Neural cell (in vitro differentiated cells): ENCODE measurements around the gene MYO7A. TPM values are rescaled to one million over a fixed set of nuclear protein-coding genes. Genes with fewer than 3 reads are reported as not detected.

ENCODE experiments used
- H2AFZ ChIP-seq: fragments of 200-600, 300-800 bp; sonication (generic), shearing (Covaris generic); 2 replicates; pipeline ENCODE4 v1.6.0; 2014; ENCODE audit warnings: low read depth, mild to moderate bottlenecking, antibody characterized with exemption, low read length, moderate library complexity
- H3F3A ChIP-seq: fragments of 200-600 bp; shearing (Covaris generic); 2 replicates; pipeline ENCODE4 v1.6.1; 2016; ENCODE audit warnings: mild to moderate bottlenecking, moderate library complexity, mixed read lengths, antibody characterized with exemption, low read length; ENCODE audit not compliant: insufficient read depth, poor library complexity, severe bottlenecking
- H3K27ac ChIP-seq: fragments of 200-600, 300-800 bp; sonication (generic), shearing (Covaris generic); 2 replicates; pipeline ENCODE4 v1.5.1; 2014; ENCODE audit warnings: mild to moderate bottlenecking, low read length, moderate library complexity
- H3K27me3 ChIP-seq: fragments of 300-800, 200-600 bp; sonication (generic), shearing (Covaris generic); 2 replicates; pipeline ENCODE4 v1.6.0; 2014; ENCODE audit warnings: mild to moderate bottlenecking, low read depth, low read length, moderate library complexity; ENCODE audit not compliant: insufficient read depth
- H3K36me3 ChIP-seq: fragments of 300-800, 200-600 bp; sonication (generic), shearing (Covaris generic); 2 replicates; pipeline ENCODE4 v1.5.1; 2014; ENCODE audit warnings: mild to moderate bottlenecking, antibody characterized with exemption, low read length, moderate library complexity; ENCODE audit not compliant: insufficient read depth
- H3K4me2 ChIP-seq: fragments of 300-800, 200-600 bp; sonication (generic), shearing (Covaris generic); 2 replicates; pipeline ENCODE4 v1.6.0; 2014; ENCODE audit warnings: mild to moderate bottlenecking, low read length
- H3K4me3 ChIP-seq: fragments of 300-800, 200-600 bp; sonication (generic), shearing (Covaris generic); 2 replicates; pipeline ENCODE4 v1.5.1; 2014; ENCODE audit warnings: mild to moderate bottlenecking, low read length, moderate library complexity
- H3K79me2 ChIP-seq: fragments of 200-600 bp; shearing (Covaris generic); replicated peaks from 2 replicates; pipeline ENCODE4 v1.6.0; 2014; ENCODE audit warnings: mild to moderate bottlenecking, low read length, moderate library complexity; ENCODE audit not compliant: insufficient read depth
- H3K9ac ChIP-seq: fragments of 300-800, 200-600 bp; sonication (generic), shearing (Covaris generic); 2 replicates; pipeline ENCODE4 v1.6.1; 2016; ENCODE audit warnings: mild to moderate bottlenecking, low read length, mixed read lengths
- H3K9me2 ChIP-seq: fragments of 200-600 bp; shearing (Covaris generic); 2 replicates; pipeline ENCODE4 v1.6.1; 2016; ENCODE audit warnings: mild to moderate bottlenecking, low read length, mixed read lengths; ENCODE audit not compliant: insufficient read depth
- H3K9me3 ChIP-seq: fragments of 200-600, 300-800 bp; sonication (generic), shearing (Covaris generic); 2 replicates; pipeline ENCODE4 v1.6.1; 2016; ENCODE audit warnings: mild to moderate bottlenecking, mixed run types, low read length, moderate library complexity, mixed read lengths
- H4K20me1 ChIP-seq: fragments of 200-600 bp; shearing (Covaris generic); 2 replicates; pipeline ENCODE4 v1.6.1; 2016; ENCODE audit warnings: mild to moderate bottlenecking, mixed run types; ENCODE audit not compliant: insufficient read depth
- EP300 ChIP-seq: fragments of 450-650 bp; conservative IDR thresholded peaks from 2 replicates; pipeline ENCODE4 v1.6.1; 2014; ENCODE audit warnings: antibody characterized with exemption, mild to moderate bottlenecking, moderate library complexity; ENCODE audit not compliant: poor library complexity, severe bottlenecking
- EZH2 ChIP-seq: fragments of 200-600, 300-800 bp; shearing (Covaris generic), sonication (generic); IDR thresholded peaks from 2 replicates; pipeline ENCODE4 v1.6.1; 2014; ENCODE audit warnings: antibody characterized with exemption, low read length, borderline replicate concordance, mild to moderate bottlenecking; ENCODE audit not compliant: insufficient read depth, poor library complexity, severe bottlenecking
- MXI1 ChIP-seq: fragments of 450-650 bp; conservative IDR thresholded peaks from 2 replicates; pipeline ENCODE4 v1.6.1; 2014; ENCODE audit warnings: antibody characterized with exemption, mild to moderate bottlenecking; ENCODE audit not compliant: poor library complexity, severe bottlenecking
- POLR2AphosphoS5 ChIP-seq: IDR thresholded peaks from 2 replicates; pipeline ENCODE4 v1.6.1; 2012
- RAD21 ChIP-seq: fragments of 450-650 bp; conservative IDR thresholded peaks from 2 replicates; pipeline ENCODE4 v1.6.1; 2014; ENCODE audit warnings: antibody characterized with exemption, mild to moderate bottlenecking, moderate library complexity
- REST ChIP-seq: IDR thresholded peaks from 2 replicates; pipeline ENCODE4 v1.6.1; 2012; ENCODE audit warnings: borderline replicate concordance
- SMC3 ChIP-seq: fragments of 450-650 bp; conservative IDR thresholded peaks from 2 replicates; pipeline ENCODE4 v1.6.1; 2014; ENCODE audit warnings: antibody characterized with exemption, mild to moderate bottlenecking, moderate library complexity; ENCODE audit not compliant: poor library complexity
- TAF1 ChIP-seq: IDR thresholded peaks from 2 replicates; pipeline ENCODE4 v1.6.1; 2012; ENCODE audit warnings: low read depth
- polyA plus RNA-seq: library from polyadenylated mRNA; depleted of rRNA; stranded (reverse); fragments of >200 nt; gene quantifications from 2 replicates; pipeline ENCODE4 v1.2.3, GENCODE V29; 2014
- TF ChIP-seq, protein P1 (sequence below): fragments of 450-650 bp; IDR thresholded peaks from 2 replicates; pipeline ENCODE4 v1.5.1; 2014; ENCODE audit warnings: antibody characterized with exemption, mild to moderate bottlenecking, moderate library complexity; ENCODE audit not compliant: poor library complexity, severe bottlenecking

Gene MYO7A
- polyA plus RNA-seq, 1 donor from 2014 or later: 0.61 TPM

GRCh38 chr11:77138106-77138649, 10.1 kb downstream of the MYO7A start:
- TF ChIP-seq TAF1 (no peak), RAD21 (no peak), SMC3 (no peak), POLR2AphosphoS5 (no peak), EZH2 (no peak), MXI1 (no peak), EP300 (no peak), REST (no peak)
- TF ChIP-seq, protein P1, sequence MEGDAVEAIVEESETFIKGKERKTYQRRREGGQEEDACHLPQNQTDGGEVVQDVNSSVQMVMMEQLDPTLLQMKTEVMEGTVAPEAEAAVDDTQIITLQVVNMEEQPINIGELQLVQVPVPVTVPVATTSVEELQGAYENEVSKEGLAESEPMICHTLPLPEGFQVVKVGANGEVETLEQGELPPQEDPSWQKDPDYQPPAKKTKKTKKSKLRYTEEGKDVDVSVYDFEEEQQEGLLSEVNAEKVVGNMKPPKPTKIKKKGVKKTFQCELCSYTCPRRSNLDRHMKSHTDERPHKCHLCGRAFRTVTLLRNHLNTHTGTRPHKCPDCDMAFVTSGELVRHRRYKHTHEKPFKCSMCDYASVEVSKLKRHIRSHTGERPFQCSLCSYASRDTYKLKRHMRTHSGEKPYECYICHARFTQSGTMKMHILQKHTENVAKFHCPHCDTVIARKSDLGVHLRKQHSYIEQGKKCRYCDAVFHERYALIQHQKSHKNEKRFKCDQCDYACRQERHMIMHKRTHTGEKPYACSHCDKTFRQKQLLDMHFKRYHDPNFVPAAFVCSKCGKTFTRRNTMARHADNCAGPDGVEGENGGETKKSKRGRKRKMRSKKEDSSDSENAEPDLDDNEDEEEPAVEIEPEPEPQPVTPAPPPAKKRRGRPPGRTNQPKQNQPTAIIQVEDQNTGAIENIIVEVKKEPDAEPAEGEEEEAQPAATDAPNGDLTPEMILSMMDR: no peak
- Histone ChIP-seq H3K9ac (no peak overlapping the region), H3K4me2 (no peak overlapping the region), H3K36me3 (no peaks in the 10 kb centered on the region), H2AFZ (no peak overlapping the region), H3F3A (no peaks in the 10 kb centered on the region), H3K27ac (no peak overlapping the region), H4K20me1 (no peaks in the 10 kb centered on the region), H3K79me2 (no peaks in the 10 kb centered on the region), H3K4me3 (no peak overlapping the region), H3K27me3 (no peaks in the 10 kb centered on the region), H3K9me2 (no peaks in the 10 kb centered on the region), H3K9me3 (no peaks in the 10 kb centered on the region)

DNA sequence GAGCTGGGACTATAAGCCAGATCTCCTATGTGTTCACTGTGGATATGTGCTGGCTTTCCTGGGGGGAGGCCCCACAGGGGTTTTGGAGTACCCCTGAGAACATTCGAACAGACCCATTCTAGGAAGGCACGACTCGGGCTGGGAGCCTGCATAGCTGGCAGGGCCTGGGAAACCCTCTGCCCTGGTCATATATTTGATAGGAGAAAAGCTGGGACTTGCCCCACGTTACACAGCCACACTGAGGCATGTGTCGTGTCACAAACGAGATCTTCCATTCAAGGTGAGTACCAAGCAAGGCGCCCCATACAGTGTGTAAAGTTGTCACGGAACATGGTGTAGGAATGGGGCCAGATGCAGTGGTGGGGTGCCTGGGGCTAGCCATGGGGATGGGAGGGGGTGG, 11.2 kb downstream of the MYO7A start:
- no peaks in the 10 kb centered on the region for H3K36me3 ChIP-seq
- no peak overlapping the region for H3K4me3 ChIP-seq
- H3K9me3 ChIP-seq: no peaks in the 10 kb centered on the region
- H3K4me2 ChIP-seq: no peak overlapping the region
- no peak overlapping the region for H3K27ac ChIP-seq
- no peaks in the 10 kb centered on the region for H4K20me1 ChIP-seq
- H3K27me3 ChIP-seq: no peaks in the 10 kb centered on the region
- H3K9me2 ChIP-seq: no peaks in the 10 kb centered on the region
- H2AFZ ChIP-seq: no peak overlapping the region
- TF ChIP-seq TAF1 (no peak), REST (no peak), RAD21 (no peak), SMC3 (no peak), MXI1 (no peak), EP300 (no peak), EZH2 (no peak), POLR2AphosphoS5 (no peak)
- TF ChIP-seq, protein P1: no peak
- no peak overlapping the region for H3K9ac ChIP-seq
- no peaks in the 10 kb centered on the region for H3F3A ChIP-seq
- no peaks in the 10 kb centered on the region for H3K79me2 ChIP-seq
